G401.6 (cell line): Measurements from ENCODE around the gene CDK9.
"Not testable (repeated sequence)": the region's sequence is repeated elsewhere in the genome, so short reads cannot be mapped to it uniquely, and the experiment has no call there.

Experiments used
- FAIRE-seq: peaks from 2 replicates; lab custom pipeline; 2012; peaks lifted over from hg19 to GRCh38; lab: Jason Lieb, UNC

Gene CDK9

DNA sequence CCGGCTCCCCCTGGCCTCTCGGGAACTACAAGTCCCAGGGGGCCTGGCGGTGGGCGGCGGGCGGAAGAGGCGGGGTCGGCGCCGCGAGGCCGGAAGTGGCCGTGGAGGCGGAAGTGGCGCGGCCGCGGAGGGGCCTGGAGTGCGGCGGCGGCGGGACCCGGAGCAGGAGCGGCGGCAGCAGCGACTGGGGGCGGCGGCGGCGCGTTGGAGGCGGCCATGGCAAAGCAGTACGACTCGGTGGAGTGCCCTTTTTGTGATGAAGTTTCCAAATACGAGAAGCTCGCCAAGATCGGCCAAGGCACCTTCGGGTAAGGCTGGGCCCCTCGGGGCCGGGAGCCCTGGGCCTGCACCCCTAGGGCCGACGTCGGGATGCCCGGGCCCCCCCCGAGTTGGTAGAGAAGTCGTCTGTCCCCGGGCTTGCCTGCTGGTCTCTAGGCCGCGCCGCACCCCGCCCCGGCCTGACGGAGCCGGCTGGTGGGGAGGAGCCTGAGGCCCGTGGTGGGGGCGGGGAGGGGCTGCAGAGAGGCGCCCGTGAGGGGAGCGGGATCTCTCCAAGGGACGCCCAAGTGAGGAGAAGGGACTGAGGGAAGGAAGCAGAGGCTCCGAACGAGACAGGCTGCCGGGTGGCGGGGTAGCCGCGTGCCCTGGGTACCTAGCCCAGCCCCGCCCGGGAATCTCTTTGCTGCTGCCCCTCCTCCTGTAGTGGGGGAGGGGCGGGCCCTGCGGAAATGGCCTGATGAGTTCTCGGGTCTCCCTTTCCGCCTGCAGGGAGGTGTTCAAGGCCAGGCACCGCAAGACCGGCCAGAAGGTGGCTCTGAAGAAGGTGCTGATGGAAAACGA lies at the start of gene CDK9:
TSS of gene CDK9 (plus strand) at position 102 of the 840 bp plus-strand sequence. CDS start at position 217, 115 bp downstream.
- FAIRE-seq, result no peak

DNA sequence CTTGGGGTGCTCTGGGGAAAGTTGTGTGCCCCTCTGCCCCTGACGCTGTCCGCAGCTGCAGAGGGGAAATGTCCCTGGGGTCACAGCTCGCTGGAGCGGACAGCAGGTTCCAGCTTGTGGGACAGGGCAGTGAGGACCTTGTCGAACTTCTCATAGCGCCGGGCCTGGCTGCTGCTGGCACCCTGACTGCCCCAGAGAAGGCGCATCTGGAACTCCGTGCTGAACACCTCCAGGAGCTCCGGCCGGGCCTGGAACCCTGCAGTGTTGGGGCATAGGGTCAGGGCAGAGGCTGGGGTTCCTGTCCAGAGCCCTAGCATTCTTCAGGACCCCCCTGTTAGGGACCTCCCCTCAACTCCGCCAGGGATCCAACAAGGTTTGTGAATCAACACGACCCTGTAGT lies 47.2 kb upstream of the CDK9 start:
- no peak for FAIRE-seq

DNA sequence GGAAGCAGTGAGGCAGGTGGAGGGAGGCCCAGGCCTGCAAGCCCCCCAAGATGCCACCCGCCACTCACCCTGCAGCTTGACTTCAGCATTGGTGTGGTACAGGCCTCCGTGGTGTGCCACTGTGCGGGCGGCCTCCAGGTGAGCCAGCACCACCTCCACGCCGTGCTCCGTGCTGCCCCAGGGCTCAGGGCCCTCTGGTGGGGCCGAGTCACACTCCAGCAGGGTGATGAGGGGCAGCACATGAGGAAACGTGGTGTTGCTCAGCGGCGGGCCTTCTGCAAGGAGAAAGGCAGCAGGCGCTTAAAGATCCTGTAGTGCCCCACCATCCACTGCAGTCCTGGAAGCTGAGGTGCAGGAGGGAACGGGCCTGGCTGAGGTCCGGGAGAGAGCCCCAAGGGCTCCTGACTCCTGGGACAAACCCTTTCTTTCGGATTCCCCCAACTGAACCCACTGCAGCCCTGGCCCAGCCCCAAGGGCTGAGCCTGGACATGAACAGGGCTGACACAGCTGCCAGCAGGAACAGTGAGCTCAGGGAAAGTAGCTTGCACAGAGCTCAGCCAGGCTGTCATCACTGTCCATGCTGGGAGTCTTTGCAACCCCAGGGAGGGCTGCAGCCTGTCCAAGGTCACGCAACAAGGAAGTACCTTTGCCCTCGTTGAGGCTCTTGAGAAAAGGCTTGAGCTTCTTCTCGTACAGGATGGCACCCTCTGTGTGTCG lies 46.1 kb upstream of the CDK9 start:
- no peak for FAIRE-seq

DNA sequence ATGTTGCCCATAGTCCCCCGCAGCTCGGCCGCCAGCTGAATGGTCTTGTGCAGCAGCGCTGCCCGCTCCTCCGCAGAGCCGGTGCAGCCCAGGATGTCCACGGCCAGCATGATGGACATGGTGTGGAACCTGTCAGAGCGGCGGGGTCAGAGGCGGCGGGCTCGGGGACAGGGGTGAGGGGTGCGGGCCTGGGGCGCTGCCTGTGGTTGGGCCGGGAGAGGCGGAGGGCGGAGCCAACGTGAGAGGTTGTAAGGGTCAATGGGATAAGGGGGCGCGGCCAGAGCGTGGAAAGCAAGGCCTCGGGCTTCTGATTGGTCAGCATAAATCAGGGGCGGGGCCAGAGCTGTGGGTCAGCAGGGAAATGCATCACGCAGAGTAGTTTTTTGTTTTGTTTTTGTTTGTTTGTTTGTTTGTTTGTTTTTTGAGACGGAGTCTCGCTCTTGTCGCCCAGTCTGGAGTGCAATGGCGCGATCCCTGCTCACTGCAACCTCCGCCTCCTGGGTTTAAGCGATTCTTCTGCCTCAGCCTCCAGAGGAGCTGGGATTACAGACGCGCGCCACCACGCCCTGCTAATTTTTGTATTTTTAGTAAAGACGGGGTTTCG lies 43.9 kb upstream of the CDK9 start:
- FAIRE-seq, result no peak

DNA sequence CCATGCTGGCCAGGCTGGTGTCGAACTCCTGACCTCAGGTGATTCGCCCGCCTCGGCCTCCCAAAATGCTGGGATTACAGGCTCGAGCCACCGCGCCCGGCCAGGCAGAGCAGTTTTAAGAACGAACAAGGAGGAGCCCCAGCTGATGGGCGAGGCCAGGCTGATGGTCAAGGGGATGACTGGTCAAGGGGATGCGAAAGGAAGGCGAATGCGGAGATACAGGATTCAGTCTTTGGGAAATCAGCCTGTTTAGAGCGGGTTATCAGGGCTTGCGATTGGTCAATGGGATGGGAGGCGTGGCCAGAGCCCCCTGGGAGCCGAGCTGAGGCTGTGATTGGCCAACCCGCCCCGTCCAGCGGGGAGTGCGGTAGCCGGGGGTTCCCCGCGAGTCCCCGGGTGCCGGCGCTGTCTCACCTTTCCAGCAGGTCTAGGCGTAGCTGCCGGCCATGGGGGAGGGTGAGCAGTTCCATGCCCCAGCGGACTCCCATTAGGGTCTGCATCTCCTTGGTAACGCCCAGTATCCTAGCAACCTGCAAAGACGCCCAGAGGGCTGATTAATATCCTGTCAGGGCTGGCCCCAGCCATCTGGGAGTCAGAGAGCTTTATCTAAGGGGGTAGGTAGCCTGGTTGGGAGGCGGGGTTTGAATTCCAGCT lies 43.3 kb upstream of the CDK9 start:
- no peak for FAIRE-seq

DNA sequence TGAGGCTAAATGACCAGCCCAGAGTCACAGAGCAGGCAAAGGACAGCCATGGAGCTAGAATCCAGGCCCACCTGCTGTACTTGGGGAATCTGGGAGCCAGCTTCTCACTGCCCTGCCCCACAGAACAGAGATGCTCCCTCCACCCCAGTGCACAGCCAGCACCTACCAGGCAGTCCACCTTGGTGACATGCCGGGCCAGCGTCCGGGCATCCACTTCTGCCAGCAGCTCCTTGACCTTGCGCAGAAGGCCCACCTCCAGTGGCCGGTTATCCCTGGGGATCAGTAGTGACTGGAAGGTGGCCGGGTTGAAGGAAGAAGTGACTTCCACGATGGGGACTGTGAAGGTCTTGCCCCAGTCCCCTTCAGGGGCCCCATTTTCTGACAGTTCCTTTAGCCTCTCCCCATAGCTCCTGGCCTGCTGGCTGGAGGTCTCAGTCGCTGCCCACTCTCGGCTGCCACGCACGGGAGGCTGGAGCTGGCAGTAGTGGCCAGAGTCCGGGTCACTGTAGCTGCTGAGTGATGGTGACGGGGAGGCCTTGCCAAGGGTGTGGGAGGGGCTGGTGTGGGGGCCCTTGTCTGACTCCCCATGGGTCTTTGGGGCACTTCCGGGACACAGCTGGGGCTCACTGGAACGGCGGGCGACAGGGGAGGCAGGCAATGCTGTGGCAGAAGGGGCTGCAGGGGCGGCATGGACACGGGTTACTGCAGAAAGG lies 41.3 kb upstream of the CDK9 start:
- FAIRE-seq, result no peak

DNA sequence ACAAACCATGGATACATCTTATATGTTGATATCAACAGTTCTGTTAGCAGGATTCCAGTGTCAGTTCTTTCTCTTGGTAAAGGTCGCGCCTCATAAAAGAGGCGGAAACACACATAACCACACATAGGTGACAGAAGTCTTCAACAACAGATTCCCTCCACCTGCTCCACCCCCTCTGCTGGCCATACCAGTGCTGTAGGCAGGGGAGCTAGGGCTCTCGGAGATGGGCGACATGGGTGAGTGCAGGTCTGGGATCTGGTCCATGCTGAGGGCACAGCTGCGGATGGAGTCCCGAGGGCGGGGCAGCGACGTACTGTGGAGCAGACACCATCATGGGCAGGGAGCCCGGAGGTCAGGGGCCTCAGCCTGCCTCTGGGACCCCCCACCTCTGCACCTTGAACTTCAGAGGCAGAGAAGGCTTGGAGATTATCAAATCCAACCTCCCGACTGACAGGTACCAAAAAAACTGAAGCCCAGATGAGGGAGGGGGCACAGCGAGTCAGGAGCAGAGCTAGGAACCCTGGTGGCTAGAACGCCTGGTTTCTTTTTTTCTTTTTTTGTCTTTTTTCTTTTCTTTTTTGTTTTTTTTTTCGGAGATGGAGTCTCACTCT lies 38.8 kb upstream of the CDK9 start:
- FAIRE-seq, result no peak

DNA sequence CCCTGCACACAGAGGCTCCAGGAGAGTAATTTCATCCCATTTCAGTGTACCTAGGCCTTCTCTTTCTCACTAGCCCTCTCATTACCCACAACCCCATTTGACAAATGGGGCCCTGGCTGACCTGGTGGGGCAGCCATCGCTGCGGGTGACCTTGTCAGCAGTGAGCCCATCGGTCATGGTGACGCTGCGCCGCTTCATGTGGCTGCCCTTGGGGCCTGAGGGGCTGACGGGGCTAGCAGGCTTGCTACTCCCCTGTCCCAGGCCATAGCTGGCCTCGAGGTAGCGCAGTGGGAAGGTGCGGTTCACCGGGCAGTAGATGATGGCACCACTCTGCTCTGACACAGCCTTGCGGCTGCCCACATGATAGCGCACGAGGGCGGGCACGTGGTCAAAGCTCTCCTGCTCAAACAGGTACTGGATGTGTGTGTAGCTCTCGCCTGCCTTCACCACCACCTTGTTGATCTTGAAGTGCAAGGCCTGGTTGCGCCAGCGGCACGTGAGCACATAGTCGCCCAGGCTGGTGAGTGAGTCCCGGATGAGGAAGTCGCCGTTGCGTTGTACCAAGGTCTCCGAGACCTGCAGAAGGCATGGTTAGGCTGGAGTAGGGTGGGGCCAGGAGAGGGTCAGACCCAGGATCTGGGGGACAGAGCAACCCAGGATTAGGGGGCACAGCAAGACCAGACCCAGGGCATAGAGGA lies 36.6 kb upstream of the CDK9 start:
- no peak for FAIRE-seq

DNA sequence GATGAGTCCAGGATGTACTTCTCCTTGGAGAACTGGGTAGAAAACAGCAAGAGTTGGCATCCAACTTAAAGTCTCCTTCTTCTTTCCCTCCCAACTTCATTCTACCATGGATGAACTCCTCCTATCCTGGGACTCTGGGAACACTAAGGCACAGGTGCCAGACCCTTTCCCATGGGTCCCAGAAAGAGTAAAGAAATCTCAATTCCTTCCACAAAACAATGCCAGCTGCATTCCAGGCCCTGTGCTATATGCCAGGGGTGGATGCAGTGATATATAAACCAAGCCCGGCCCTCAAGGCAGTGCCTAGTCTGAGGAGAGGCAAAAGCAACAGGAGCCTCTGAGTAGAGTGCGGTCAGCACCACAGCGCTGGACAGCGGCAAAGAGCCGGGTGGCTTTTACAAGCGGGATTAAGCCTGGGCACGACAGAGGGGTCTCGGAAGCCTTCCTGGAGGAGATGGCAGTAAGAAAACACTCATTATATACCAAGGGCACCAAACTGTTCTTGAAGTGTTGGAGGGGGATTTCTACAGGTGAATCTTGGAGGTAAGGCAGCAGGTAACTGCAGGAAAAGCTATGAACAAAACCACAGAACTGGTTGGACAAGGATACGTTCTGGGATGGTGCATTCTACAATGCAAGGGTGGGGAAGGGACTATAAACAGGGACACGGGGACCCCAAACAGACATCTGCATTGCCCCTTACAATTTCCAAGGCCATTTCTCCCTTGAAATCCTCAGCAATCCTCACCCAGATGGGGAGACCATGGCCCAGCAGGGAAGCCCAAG lies 34.4 kb upstream of the CDK9 start:
- no peak for FAIRE-seq

DNA sequence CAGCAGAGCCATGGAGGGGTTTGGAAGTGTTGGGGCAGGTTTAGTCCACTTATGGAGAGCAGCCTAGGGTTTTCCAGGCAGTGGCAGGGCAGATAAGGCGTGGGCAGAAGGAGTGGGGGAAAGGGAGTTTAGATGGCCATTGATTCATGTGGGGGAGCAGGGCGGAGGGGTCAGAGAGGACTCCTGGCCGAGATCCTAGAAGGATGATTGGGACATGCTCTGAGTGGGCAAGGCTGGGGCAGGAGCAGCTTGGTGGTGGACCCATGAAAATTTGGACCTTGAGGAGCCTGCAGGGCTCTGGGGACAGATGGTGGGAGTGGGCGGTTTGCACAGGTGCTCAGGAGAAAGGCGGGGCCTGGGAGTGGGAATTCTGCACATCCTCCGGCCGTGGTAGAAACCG lies 32.7 kb upstream of the CDK9 start:
- no peak for FAIRE-seq

DNA sequence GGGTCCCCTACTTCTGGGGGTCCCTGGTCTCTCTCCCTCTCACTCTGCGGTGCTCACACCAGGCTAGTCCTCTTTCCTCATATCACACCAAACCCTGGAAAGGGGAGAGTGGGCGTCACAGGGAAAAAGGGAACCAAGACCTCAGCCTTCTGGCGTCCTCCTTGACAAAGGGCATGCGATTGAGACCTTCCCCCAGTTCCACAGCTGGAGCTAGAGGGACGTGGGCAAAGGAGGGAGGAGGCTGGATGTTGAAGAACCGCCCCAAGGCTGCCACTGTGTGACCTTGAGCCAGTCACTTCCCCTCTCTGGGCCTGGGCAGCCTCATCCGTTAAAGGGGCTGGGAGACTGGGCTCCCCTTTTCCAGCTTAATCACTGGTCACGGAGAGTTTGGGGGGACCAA lies 32.2 kb upstream of the CDK9 start:
- no peak for FAIRE-seq

DNA sequence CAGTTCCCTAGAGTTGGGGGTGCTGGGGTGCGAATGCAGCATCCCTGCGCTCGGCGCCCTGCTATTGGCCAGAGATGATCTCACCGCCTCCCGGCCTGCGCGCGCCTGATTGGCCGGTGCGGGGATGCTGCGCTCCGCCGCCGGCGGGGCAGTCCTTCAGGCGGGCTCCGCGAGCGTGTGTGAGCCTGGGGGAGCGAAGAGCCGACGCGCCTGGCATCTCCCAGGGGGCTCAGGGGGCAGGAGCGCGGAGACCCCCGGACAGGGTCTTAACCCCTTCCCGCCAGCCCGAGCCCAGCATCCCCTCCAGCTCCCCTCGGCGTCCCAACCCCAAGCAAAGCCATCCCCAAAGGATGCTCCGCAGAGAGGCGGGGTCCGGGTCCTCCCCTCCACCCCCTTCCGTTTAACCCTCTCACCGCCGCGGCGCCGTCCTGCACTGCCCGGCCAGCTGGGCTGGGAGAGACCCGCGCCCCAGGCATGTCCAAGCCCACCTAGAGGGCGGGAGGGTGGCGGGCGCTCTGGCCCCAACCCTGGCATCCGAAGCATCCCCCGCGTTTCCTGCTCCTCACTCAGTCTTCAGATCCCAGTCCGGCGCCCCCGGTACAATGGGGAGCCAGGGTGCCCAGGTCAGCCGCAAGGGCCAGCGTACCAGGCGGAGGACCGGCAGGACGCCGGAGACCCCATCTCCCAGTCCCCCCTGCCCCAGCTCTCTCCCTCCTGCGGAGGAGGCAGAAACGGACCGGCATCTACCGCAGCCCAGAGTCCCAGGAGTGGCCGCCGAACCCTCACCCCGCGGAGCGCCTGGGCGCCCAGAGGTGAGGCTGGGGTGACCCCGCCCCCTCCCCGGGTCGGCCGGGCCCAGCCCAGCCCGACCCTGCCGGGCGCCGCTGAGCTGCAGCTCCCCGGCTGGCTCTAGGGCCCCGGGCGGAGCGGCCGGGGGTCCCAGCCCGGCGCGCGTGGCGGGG lies 31.5 kb upstream of the CDK9 start:
- FAIRE-seq, result no peak

DNA sequence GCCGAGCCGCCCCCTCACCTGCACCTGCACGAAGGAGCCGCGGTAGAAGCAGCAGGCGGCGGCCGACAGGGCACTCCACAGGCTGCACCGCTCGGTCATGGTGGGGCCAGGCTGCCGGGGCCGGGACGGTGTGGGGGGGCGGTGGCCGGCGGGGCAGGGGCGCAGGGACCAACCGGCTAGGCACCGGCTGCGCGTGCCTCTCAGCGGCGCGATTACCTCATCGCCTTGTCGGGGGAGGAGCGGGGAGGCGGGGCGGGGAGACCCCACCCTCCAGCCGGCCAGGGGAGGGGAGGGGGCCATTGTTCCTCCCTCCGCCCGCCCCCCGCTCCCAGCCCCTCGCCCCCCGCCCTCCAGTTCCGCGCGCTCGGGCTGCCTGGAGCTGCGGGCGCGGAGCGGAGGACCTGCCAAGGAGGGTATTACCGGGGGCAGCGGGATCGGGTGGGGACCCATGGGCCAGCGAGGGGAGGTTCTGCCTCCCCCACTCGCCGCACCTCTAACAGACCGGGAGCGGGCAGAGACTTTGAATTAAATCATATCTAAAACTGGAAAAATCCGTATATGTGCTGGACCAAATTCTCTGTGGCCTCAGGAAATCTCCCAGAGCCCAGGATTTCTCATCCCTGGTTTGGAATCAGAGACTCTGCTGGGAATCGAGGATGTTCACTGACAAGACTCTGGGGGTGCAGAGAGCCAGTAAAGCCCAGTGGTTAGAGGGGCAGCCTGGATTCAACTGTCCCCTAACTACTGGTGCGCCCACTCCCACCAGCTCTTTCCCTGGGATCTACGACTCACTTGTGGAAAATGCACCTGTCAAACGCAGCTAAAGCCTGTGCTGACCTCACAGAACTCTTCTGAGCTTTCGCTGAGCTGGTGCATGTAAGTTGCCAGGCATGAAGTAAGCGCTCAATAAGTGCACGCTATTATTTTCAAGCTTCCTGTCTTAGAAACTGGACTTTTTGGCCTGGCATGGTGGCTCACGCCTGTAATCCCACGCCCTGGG lies 30.5 kb upstream of the CDK9 start:
- no peak for FAIRE-seq

DNA sequence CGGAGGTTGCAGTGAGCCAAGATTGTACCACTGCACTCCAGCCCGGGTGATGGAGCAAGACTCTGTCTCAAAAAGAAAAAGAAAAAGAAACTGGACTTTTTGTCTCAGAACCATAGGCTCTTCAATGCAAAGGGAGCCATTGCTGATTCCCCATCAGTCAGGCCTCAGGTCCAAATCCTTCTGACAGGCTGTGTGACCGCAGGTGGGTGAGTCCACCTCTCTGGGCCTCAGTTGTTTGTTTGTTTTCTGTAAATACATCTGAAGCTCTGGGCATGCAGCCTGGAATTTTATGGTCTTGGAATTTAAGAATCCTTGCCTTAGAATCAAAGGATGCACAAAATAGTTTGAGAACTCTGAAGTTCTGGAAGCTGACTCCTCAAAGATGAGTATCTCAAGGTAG lies 29.6 kb upstream of the CDK9 start:
- no peak for FAIRE-seq

DNA sequence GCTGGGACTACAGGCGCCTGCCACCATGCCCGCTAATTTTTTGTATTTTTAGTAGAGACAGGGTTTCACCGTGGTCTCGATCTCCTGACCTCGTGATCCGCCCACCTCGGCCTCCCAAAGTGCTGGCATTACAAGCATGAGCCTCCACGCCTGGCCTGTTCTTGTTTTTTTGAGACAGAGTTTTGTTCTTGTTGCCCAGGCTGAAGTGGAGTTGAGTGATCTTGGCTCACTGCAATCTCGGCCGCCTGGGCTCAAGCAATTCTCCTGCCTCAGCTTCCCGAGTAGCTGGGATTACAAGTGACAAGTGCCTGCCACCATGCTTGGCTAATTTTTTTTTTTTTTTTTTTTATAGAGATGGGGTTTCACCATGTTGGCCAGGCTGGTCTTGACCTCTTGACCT lies 29.1 kb upstream of the CDK9 start:
- not testable (repeated sequence) for FAIRE-seq

DNA sequence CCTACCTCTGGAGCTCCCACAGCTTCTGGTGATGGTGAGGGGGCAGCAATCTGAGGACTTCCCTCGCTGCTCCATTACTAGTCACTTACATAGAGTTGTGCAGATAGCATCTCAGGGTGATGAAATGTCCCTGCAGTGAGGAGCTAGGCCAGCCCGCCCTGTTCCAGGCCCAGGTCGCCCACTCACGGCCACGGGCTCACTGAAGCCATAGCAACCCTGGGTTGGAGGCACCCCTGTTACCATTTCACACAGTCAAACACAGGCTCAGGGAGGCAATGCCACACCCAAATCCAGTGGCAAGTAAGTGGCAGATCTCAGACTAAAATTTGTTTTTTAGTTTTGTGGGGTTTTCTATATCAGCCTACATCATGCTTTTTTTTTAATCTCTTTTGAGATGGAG lies 27.0 kb upstream of the CDK9 start:
- FAIRE-seq, result no peak

DNA sequence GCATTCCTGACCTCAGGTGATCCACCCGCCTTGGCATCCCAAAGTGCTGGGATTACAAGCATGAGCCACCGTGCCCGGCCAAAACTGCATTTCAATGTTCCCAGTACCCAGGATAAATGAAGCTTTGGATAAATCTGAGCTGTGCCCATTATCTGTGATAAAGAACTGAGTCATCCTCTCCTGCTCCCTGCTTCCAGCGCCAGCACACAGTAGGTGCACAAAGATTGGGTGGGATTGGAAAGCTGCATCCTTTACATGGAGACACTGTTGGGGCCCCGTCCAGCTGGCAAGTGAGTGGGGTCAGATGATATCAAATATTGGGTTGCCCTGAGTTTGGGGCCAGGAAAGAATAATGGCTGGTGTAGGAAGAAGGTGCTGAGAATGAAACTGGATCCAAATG lies 24.8 kb upstream of the CDK9 start:
- no peak for FAIRE-seq

DNA sequence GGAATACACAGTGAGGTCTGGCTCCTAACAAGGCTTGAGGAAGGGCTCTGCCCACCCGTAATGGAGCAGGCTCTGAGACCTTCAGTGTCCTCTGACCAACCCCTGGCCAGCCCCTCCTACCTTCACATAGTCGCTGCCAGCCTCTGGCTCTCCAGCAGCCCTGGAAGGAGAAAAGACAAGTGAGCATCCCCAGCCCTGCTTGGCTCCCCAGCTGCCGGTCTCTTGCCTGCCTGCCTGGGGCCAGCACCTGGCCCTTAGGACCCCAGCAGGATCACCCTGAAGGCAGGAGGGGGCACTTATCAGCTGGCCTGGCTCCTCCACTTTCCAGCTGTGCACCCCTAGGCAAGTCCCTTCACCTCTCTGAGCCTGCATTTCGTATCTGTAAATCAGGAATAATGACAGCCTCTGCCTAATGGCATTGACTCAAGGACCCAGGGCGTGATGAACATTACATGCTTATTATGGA lies 24.3 kb upstream of the CDK9 start:
- FAIRE-seq, result no peak
